Fibroblast of skin of right quadriceps (primary cell): ENCODE data around the gene MAP2K6.

ENCODE experiments used
- DNase-seq: peaks from one replicate; pipeline ENCODE4 v3.0.0-alpha.2; 2013

The MAP2K6 gene

DNA sequence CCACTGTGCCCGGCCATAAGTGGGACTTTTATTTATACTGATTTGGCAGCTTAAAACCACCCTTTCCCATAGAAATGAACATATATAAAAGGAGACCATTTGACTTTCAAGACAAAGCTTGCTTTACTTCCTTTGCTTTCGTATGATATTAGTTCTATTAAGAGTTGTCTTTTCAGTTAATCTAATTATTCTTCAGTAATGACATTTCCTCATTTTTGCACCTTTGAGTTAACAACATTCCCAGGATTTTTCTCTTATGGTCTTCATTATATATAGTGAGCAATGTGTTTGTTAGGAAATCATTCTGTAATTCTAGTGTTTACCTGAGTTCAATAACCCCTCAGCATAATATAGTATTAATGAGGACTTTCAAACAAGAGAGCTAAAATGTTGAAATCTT lies 173.8 kb downstream of the MAP2K6 start:
- no peak for DNase-seq

GRCh38 chr17:69588827-69589239 lies 174.3 kb downstream of the MAP2K6 start:
- peak; percentile 3 for DNase-seq

DNA sequence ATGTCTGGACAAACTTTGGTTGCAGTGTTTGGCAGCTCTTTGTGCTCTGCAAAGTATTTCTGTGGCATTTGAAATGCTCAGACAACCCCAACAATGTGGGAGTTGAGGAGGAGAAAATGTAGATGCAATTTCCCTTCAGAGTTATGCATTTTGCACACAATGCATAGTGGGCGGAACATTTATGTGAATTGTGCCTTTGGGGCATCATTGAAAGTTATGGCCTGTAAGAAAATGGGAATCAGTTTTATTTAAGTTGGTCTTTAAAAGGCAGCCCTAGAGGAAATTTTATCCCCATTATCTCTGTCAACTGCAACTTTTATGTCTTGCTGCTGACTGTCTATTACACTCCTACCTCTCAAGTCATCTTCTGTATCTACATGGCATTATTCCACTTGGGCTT lies 176.2 kb downstream of the MAP2K6 start:
- no peak for DNase-seq

GRCh38 chr17:69592692-69593350 lies 178.3 kb downstream of the MAP2K6 start:
- peak; percentile 74 for DNase-seq

DNA sequence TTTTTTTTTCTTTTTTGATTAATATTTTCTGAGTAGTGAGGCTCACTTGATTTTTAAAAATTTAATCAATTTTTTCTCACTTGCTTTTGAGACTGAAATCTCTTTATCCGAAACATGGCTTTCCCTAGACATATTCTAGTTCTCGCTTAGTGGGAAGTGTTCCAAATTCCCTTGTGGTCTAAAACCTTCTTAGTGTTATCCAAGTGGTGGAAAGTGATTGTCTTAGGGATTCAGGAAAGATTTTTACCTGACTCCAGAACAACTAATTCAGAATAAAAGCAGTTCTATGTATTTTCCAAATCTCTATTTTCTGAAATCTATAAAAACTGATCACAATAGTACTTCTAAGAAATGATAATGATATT lies 178.8 kb downstream of the MAP2K6 start:
- DNase-seq: no peak

- peak; percentile 7 for DNase-seq
Observed at GRCh38 chr17:69593716-69594115, 179.2 kb downstream of the MAP2K6 start.

- DNase-seq: no peak
Observed at GRCh38 chr17:69594641-69595040, 180.1 kb downstream of the MAP2K6 start.

DNA sequence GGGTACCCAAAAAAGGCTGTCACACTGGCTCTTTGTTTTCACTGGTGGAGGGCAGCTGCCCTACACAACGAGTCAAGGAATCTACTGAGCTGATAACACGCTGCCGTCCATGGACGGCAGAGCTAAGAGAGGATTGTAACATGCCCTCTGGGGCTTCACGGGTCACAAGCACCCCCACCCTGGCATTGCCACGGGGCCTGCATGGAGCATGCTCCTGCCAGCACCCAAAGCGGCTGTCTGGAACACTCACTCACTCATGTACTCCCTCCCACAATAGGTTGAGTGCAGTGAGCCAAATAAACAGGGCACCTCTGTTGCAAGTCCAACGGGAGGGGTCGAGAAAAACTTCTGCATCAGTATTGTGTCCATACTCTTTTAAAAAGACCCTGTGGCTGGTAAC lies 181.6 kb downstream of the MAP2K6 start:
- DNase-seq: no peak

GRCh38 chr17:69597898-69598692 lies 183.6 kb downstream of the MAP2K6 start:
- DNase-seq: peak; percentile 22

- DNase-seq: peak; percentile 5
Observed at GRCh38 chr17:69602972-69603371, 188.5 kb downstream of the MAP2K6 start.
